Measurements from ENCODE around the gene MTHFSD. TPM values are rescaled to one million over a fixed set of nuclear protein-coding genes. Genes with fewer than 3 reads are reported as not detected.

MTHFSD gene
- polyA plus RNA-seq, 1 donor from 2014 or later = 25.0 TPM

DNA sequence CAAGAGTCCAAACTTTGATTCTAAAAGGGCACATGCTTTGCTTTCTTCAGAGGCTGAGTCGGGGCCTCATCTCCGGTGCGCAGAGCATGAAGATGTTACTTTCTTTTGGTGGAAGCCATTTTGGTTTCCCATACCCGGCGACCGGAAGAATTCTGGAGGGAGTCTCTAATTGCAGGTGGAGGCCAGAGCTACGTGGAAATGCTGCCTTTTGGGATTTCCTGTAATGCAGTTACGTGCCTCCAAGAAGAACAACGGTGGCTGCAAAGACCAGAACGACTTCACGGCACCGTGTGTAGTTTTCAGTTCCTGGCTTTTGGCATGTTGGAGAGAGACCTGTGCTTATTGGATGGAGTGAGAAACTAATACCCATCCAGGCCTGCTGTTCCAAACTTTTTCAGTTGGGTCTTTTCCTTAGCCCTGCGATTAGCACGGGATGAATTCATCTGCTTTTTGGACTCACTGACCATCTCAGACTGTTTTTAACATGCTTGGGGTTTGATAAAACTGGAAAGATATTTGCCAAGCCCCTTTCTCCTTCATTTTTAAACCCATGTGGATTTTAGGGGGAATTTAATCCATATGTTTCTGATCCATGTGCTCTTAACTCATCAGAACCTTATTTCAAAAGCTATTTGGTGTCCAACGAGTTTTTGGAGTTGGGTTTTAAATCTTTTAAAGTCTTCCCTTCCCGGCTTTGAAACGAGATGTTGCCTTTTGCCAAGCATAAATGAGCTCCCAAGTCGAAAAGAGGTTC is 42.3 kb upstream of the MTHFSD start:
- Histone ChIP-seq H3K9me2 (ENCODE audit: insufficient read depth, low read length) (no peaks in the 10 kb centered on the region), H3K27me3 (ENCODE audit: insufficient read depth, low read depth, low read length) (no peaks in the 10 kb centered on the region), H3K79me2 (replicated peaks; ENCODE audit: insufficient read depth, low read length) (no peaks in the 10 kb centered on the region), H4K20me1 (ENCODE audit: insufficient read depth) (no peaks in the 10 kb centered on the region), H3K36me3 (ENCODE audit: insufficient read depth, low read length) (no peaks in the 10 kb centered on the region), H3K9ac (ENCODE audit: low read length) (no peak overlapping the region), H3K4me3 (ENCODE audit: low read length) (no peak overlapping the region), H3F3A (ENCODE audit: insufficient read depth, low read length, poor library complexity, severe bottlenecking) (no peaks in the 10 kb centered on the region), H3K9me3 (ENCODE audit: low read length) (no peaks in the 10 kb centered on the region), H3K4me2 (ENCODE audit: low read length) (no peak overlapping the region), H3K27ac (ENCODE audit: low read length) (no peak overlapping the region), H2AFZ (ENCODE audit: low read depth, low read length) (no peak overlapping the region)
- TF ChIP-seq EP300 (conservative IDR thresholded peaks at IDR 0.05; ENCODE audit: poor library complexity, severe bottlenecking) (no peak), RAD21 (conservative IDR thresholded peaks at IDR 0.05) (no peak), EZH2 (IDR thresholded peaks at IDR 0.05; ENCODE audit: borderline replicate concordance, insufficient read depth, low read length, poor library complexity, severe bottlenecking) (no peak), SMC3 (conservative IDR thresholded peaks at IDR 0.05; ENCODE audit: poor library complexity) (no peak), POLR2AphosphoS5 (IDR thresholded peaks at IDR 0.05) (no peak), MXI1 (conservative IDR thresholded peaks at IDR 0.05; ENCODE audit: poor library complexity, severe bottlenecking) (no peak), TAF1 (IDR thresholded peaks at IDR 0.05; ENCODE audit: low read depth) (no peak)
- TF ChIP-seq, protein P1, sequence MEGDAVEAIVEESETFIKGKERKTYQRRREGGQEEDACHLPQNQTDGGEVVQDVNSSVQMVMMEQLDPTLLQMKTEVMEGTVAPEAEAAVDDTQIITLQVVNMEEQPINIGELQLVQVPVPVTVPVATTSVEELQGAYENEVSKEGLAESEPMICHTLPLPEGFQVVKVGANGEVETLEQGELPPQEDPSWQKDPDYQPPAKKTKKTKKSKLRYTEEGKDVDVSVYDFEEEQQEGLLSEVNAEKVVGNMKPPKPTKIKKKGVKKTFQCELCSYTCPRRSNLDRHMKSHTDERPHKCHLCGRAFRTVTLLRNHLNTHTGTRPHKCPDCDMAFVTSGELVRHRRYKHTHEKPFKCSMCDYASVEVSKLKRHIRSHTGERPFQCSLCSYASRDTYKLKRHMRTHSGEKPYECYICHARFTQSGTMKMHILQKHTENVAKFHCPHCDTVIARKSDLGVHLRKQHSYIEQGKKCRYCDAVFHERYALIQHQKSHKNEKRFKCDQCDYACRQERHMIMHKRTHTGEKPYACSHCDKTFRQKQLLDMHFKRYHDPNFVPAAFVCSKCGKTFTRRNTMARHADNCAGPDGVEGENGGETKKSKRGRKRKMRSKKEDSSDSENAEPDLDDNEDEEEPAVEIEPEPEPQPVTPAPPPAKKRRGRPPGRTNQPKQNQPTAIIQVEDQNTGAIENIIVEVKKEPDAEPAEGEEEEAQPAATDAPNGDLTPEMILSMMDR (IDR thresholded peaks at IDR 0.05; ENCODE audit: poor library complexity, severe bottlenecking) = no peak
- TF ChIP-seq, protein P2, sequence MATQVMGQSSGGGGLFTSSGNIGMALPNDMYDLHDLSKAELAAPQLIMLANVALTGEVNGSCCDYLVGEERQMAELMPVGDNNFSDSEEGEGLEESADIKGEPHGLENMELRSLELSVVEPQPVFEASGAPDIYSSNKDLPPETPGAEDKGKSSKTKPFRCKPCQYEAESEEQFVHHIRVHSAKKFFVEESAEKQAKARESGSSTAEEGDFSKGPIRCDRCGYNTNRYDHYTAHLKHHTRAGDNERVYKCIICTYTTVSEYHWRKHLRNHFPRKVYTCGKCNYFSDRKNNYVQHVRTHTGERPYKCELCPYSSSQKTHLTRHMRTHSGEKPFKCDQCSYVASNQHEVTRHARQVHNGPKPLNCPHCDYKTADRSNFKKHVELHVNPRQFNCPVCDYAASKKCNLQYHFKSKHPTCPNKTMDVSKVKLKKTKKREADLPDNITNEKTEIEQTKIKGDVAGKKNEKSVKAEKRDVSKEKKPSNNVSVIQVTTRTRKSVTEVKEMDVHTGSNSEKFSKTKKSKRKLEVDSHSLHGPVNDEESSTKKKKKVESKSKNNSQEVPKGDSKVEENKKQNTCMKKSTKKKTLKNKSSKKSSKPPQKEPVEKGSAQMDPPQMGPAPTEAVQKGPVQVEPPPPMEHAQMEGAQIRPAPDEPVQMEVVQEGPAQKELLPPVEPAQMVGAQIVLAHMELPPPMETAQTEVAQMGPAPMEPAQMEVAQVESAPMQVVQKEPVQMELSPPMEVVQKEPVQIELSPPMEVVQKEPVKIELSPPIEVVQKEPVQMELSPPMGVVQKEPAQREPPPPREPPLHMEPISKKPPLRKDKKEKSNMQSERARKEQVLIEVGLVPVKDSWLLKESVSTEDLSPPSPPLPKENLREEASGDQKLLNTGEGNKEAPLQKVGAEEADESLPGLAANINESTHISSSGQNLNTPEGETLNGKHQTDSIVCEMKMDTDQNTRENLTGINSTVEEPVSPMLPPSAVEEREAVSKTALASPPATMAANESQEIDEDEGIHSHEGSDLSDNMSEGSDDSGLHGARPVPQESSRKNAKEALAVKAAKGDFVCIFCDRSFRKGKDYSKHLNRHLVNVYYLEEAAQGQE (IDR thresholded peaks at IDR 0.05; ENCODE audit: borderline replicate concordance) = no peak

DNA sequence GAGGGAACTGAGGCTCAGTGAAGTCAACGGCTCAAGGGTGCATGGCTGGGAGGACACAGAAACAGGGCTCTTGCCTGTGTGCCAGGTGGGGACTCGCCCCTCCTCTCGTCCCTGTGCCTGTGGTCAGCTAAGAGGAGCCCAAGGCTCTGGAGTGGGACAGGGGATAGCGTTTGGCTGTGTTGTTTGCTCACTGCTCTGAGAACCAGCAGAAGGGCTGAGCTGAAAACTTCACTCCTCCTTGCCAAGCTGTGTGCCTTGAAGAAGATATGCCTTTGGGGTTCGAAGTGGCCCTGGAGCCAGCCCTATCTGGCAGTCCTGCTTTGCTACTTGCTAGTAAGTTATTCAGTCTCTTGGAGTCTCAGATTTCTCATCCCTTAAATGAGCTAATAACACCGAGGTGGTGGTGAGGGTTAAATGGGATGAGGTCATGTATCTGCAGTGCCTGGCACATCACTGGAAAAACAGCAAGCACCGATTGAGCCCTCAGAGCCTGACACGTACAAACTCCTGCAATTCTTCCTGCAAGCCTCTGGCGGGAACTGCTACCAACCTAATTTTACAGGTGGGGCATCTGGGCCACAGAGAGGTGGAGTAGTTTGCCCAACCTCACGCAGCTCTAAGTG is 41.1 kb upstream of the MTHFSD start:
- H3F3A ChIP-seq (ENCODE audit: insufficient read depth, low read length, poor library complexity, severe bottlenecking) = no peaks in the 10 kb centered on the region
- no peaks in the 10 kb centered on the region for H3K27me3 ChIP-seq (ENCODE audit: insufficient read depth, low read depth, low read length)
- H3K27ac ChIP-seq (ENCODE audit: low read length) = no peak overlapping the region
- H3K79me2 ChIP-seq (replicated peaks; ENCODE audit: insufficient read depth, low read length) = no peaks in the 10 kb centered on the region
- no peaks in the 10 kb centered on the region for H4K20me1 ChIP-seq (ENCODE audit: insufficient read depth)
- TF ChIP-seq, protein P1 (IDR thresholded peaks at IDR 0.05; ENCODE audit: poor library complexity, severe bottlenecking) = no peak
- no peaks in the 10 kb centered on the region for H3K9me3 ChIP-seq (ENCODE audit: low read length)
- no peak overlapping the region for H3K9ac ChIP-seq (ENCODE audit: low read length)
- H3K4me2 ChIP-seq (ENCODE audit: low read length) = no peak overlapping the region
- no peak overlapping the region for H2AFZ ChIP-seq (ENCODE audit: low read depth, low read length)
- H3K4me3 ChIP-seq (ENCODE audit: low read length) = no peak overlapping the region
- H3K9me2 ChIP-seq (ENCODE audit: insufficient read depth, low read length) = no peaks in the 10 kb centered on the region
- no peaks in the 10 kb centered on the region for H3K36me3 ChIP-seq (ENCODE audit: insufficient read depth, low read length)
